ENCODE results near the gene GPC6. TPM values are rescaled to one million over a fixed set of nuclear protein-coding genes. Genes with fewer than 3 reads are reported as not detected.

Gene GPC6
- total and polyA plus RNA-seq, 4 donors, result 5.9 to 29.1 (median 18.2) TPM

GRCh38 chr13:93925990-93926389 is 699.4 kb downstream of the GPC6 start:
- WGBS, result 90% methylated on average over 1 of the region's 1 CpG
- no peak for DNase-seq (ENCODE audit: low spot score)
- H3K4me1 ChIP-seq (ENCODE audit: control insufficient read depth in 4 of 4, insufficient read depth in 4 of 4, low read length in 3 of 4), result no peaks in the 10 kb centered on the region
- H3K27me3 ChIP-seq (ENCODE audit: control insufficient read depth in 4 of 4, insufficient read depth in 4 of 4, low read length in 3 of 4), result no peaks in the 10 kb centered on the region
- H3K4me3 ChIP-seq (ENCODE audit: low read depth in 1 of 3, low read length in 3 of 3), result no peak overlapping the region
- H3K36me3 ChIP-seq (ENCODE audit: control insufficient read depth in 4 of 4, insufficient read depth in 3 of 4, low read depth in 1 of 4, low read length in 3 of 4), result no peaks in the 10 kb centered on the region
- no peak overlapping the region for H3K27ac ChIP-seq (ENCODE audit: low read depth in 1 of 2, low read length in 2 of 2)
- TF ChIP-seq RAD21 (IDR thresholded peaks at IDR 0.05), result no peak
- no peak for TF ChIP-seq HNF4G (IDR thresholded peaks at IDR 0.05)
- TF ChIP-seq TAF1 (conservative IDR thresholded peaks at IDR 0.05), result no peak
- no peak for TF ChIP-seq GABPA (IDR thresholded peaks at IDR 0.05 in 1 of 2, conservative IDR thresholded peaks at IDR 0.05 in 1 of 2)
- no peak for TF ChIP-seq YY1 (IDR thresholded peaks at IDR 0.05)
- no peak for TF ChIP-seq SP1 (IDR thresholded peaks at IDR 0.05)
- TF ChIP-seq REST (IDR thresholded peaks at IDR 0.05), result no peak
- H3K9ac ChIP-seq (ENCODE audit: low read depth in 1 of 2, low read length in 2 of 2), result no peak overlapping the region
- H3K9me3 ChIP-seq (ENCODE audit: control insufficient read depth in 4 of 4, low read length in 3 of 4), result no peaks in the 10 kb centered on the region

DNA sequence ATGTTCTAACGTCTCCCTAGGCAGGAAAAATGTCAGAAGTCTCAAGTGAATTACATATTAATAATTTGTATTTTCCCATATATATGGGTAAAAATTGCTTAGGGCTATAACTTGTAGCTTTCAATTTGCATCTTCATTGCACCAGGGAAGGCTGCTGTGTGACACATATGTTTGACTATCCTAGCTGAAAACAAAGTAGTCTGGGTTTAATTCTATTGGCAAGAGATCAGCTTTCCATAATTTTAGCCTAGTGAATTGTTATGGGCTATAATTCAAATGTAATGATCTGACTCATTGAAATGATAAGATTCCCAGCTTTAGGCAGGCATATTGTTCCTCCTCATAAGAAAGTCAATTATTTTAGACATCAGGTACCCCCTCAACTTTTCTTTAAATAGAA is 699.8 kb downstream of the GPC6 start:
- Histone ChIP-seq H3K9ac (ENCODE audit: low read depth in 1 of 2, low read length in 2 of 2) (no peak overlapping the region), H3K27me3 (ENCODE audit: control insufficient read depth in 4 of 4, insufficient read depth in 4 of 4, low read length in 3 of 4) (no peaks in the 10 kb centered on the region), H3K36me3 (ENCODE audit: control insufficient read depth in 4 of 4, insufficient read depth in 3 of 4, low read depth in 1 of 4, low read length in 3 of 4) (no peaks in the 10 kb centered on the region), H3K27ac (ENCODE audit: low read depth in 1 of 2, low read length in 2 of 2) (no peak overlapping the region), H3K4me3 (ENCODE audit: low read depth in 1 of 3, low read length in 3 of 3) (no peak overlapping the region), H3K9me3 (ENCODE audit: control insufficient read depth in 4 of 4, low read length in 3 of 4) (no peaks in the 10 kb centered on the region), H3K4me1 (ENCODE audit: control insufficient read depth in 4 of 4, insufficient read depth in 4 of 4, low read length in 3 of 4) (no peaks in the 10 kb centered on the region)
- DNase-seq (ENCODE audit: low spot score), result no peak
- TF ChIP-seq YY1 (IDR thresholded peaks at IDR 0.05) (no peak), RXRA (IDR thresholded peaks at IDR 0.05) (no peak), FOXA1 (IDR thresholded peaks at IDR 0.05) (no peak), REST (IDR thresholded peaks at IDR 0.05) (no peak), GABPA (IDR thresholded peaks at IDR 0.05 in 1 of 2, conservative IDR thresholded peaks at IDR 0.05 in 1 of 2) (no peak)
- WGBS, result 82% methylated on average over 1 of the region's 1 CpG

GRCh38 chr13:93927431-93927830 is 700.8 kb downstream of the GPC6 start:
- Histone ChIP-seq H3K4me3 (ENCODE audit: low read depth in 1 of 3, low read length in 3 of 3) (no peak overlapping the region), H3K9ac (ENCODE audit: low read depth in 1 of 2, low read length in 2 of 2) (no peak overlapping the region), H3K27ac (ENCODE audit: low read depth in 1 of 2, low read length in 2 of 2) (no peak overlapping the region), H3K4me1 (ENCODE audit: control insufficient read depth in 4 of 4, insufficient read depth in 4 of 4, low read length in 3 of 4) (no peaks in the 10 kb centered on the region), H3K27me3 (ENCODE audit: control insufficient read depth in 4 of 4, insufficient read depth in 4 of 4, low read length in 3 of 4) (no peaks in the 10 kb centered on the region), H3K36me3 (ENCODE audit: control insufficient read depth in 4 of 4, insufficient read depth in 3 of 4, low read depth in 1 of 4, low read length in 3 of 4) (no peaks in the 10 kb centered on the region), H3K9me3 (ENCODE audit: control insufficient read depth in 4 of 4, low read length in 3 of 4) (no peaks in the 10 kb centered on the region)
- no peak for DNase-seq (ENCODE audit: low spot score)
- 66% methylated on average over 1 of the region's 1 CpG for WGBS
- TF ChIP-seq FOXA2 (IDR thresholded peaks at IDR 0.05), result no peak
- TF ChIP-seq RXRA (IDR thresholded peaks at IDR 0.05), result no peak
- no peak for TF ChIP-seq HNF4A (conservative IDR thresholded peaks at IDR 0.05)
- TF ChIP-seq HNF4G (IDR thresholded peaks at IDR 0.05), result no peak
- TF ChIP-seq TAF1 (conservative IDR thresholded peaks at IDR 0.05), result no peak
- no peak for TF ChIP-seq REST (IDR thresholded peaks at IDR 0.05)
- no peak for TF ChIP-seq JUND (IDR thresholded peaks at IDR 0.05)
- TF ChIP-seq, protein P1, sequence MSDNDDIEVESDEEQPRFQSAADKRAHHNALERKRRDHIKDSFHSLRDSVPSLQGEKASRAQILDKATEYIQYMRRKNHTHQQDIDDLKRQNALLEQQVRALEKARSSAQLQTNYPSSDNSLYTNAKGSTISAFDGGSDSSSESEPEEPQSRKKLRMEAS (IDR thresholded peaks at IDR 0.05), result no peak
- no peak for TF ChIP-seq RAD21 (IDR thresholded peaks at IDR 0.05)
- TF ChIP-seq YY1 (IDR thresholded peaks at IDR 0.05), result no peak
- TF ChIP-seq SP1 (IDR thresholded peaks at IDR 0.05), result no peak
- TF ChIP-seq FOXA1 (IDR thresholded peaks at IDR 0.05), result no peak
- no peak for TF ChIP-seq EGR1 (IDR thresholded peaks at IDR 0.05; ENCODE audit: low read depth in 2 of 2)

Data from liver (tissue), 9 donors.